WTC11 (cell line): ENCODE results near the gene SUCLG2. TPM values are rescaled to one million over a fixed set of nuclear protein-coding genes. Genes with fewer than 3 reads are reported as not detected.

ENCODE experiments used
- ATAC-seq: fragments of 200-7000 bp; cut with Tn5 transposase; 2 replicates; pipeline ENCODE4 v1.10.0; 2021; ENCODE audit warnings: mild to moderate bottlenecking, moderate library complexity
- CTCF ChIA-PET: fragments of 300-600 bp; sonication (Branson Sonifier 250); formaldehyde crosslinking; loops from one replicate; lab custom pipeline; 2021; ENCODE audit warnings: antibody characterized with exemption; lab: Charles Lee
- POLR2A ChIA-PET: fragments of 350-600 bp; sonication (Branson Sonifier 250); formaldehyde crosslinking; loops from one replicate; lab custom pipeline; 2021; ENCODE audit warnings: antibody characterized with exemption; lab: Charles Lee
- DNase-seq: peaks from one replicate; pipeline ENCODE4 v3.0.0; 2021; ENCODE audit warnings: low spot score
- H3K27ac Mint-ChIP-seq: 2 replicates; pipeline ENCODE4 v1.8.0; 2021; ENCODE audit warnings: mixed read lengths
- H3K27me3 Mint-ChIP-seq: 2 replicates; pipeline ENCODE4 v1.8.0; 2021; ENCODE audit warnings: low read depth, mild to moderate bottlenecking, moderate library complexity, mixed read lengths
- H3K36me3 Mint-ChIP-seq: 2 replicates; pipeline ENCODE4 v1.8.0; 2021; ENCODE audit warnings: mixed read lengths
- H3K4me1 Mint-ChIP-seq: 2 replicates; pipeline ENCODE4 v1.8.0; 2022; ENCODE audit warnings: mixed read lengths
- H3K4me3 Mint-ChIP-seq: 2 replicates; pipeline ENCODE4 v1.8.0; 2021; ENCODE audit warnings: mild to moderate bottlenecking, moderate library complexity, mixed read lengths
- H3K9me3 Mint-ChIP-seq: 2 replicates; pipeline ENCODE4 v1.8.0; 2021; ENCODE audit warnings: mixed read lengths
- ATF1 ChIP-seq: sonication (generic); formaldehyde crosslinking; IDR thresholded peaks from 2 replicates; pipeline ENCODE4 v1.8.1; 2023; ENCODE audit warnings: mild to moderate bottlenecking, moderate library complexity, missing genetic modification reagents
- CREM ChIP-seq: sonication (generic); formaldehyde crosslinking; IDR thresholded peaks from 2 replicates; pipeline ENCODE4 v1.8.1; 2022; ENCODE audit warnings: mild to moderate bottlenecking, missing genetic modification reagents, moderate library complexity
- FOXK1 ChIP-seq: sonication (generic); formaldehyde crosslinking; IDR thresholded peaks from 2 replicates; pipeline ENCODE4 v1.8.0; 2022; ENCODE audit warnings: mild to moderate bottlenecking, moderate library complexity, missing genetic modification reagents
- FOXP1 ChIP-seq: sonication (generic); formaldehyde crosslinking; IDR thresholded peaks from 2 replicates; pipeline ENCODE4 v1.8.0; 2022; ENCODE audit warnings: missing genetic modification reagents, mild to moderate bottlenecking, moderate library complexity, borderline replicate concordance
- GABPB1 ChIP-seq: sonication (generic); formaldehyde crosslinking; IDR thresholded peaks from 2 replicates; pipeline ENCODE4 v1.8.1; 2023; ENCODE audit warnings: mild to moderate bottlenecking, missing genetic modification reagents
- GTF2I ChIP-seq: fragments of 250-450 bp; sonication (Bioruptor Pico); conservative IDR thresholded peaks from 2 replicates; pipeline ENCODE4 v1.4.0; 2021; ENCODE audit warnings: mild to moderate bottlenecking
- HMGA2 ChIP-seq: fragments of 250-450 bp; sonication (Bioruptor Pico); IDR thresholded peaks from 2 replicates; pipeline ENCODE4 v1.4.0; 2021; ENCODE audit warnings: mild to moderate bottlenecking, moderate library complexity
- JAZF1 ChIP-seq: fragments of 250-450 bp; sonication (Bioruptor Pico); IDR thresholded peaks from 2 replicates; pipeline ENCODE4 v1.9.0; 2021; ENCODE audit warnings: moderate library complexity, mild to moderate bottlenecking, inconsistent platforms
- MXD4 ChIP-seq: fragments of 250-450 bp; sonication (Bioruptor Pico); IDR thresholded peaks from 2 replicates; pipeline ENCODE4 v1.8.0; 2021; ENCODE audit warnings: mild to moderate bottlenecking, moderate library complexity, borderline replicate concordance
- NR3C1 ChIP-seq: sonication (generic); formaldehyde crosslinking; conservative IDR thresholded peaks from 2 replicates; pipeline ENCODE4 v1.8.1; 2023; ENCODE audit warnings: low read depth, mild to moderate bottlenecking, missing genetic modification reagents
- RORB ChIP-seq: fragments of 250-450 bp; sonication (Bioruptor Pico); IDR thresholded peaks from 2 replicates; pipeline ENCODE4 v1.9.0; 2021; ENCODE audit warnings: mild to moderate bottlenecking
- TCF7 ChIP-seq: sonication (generic); formaldehyde crosslinking; IDR thresholded peaks from 2 replicates; pipeline ENCODE4 v1.8.0; 2022; ENCODE audit warnings: mild to moderate bottlenecking, low read depth, missing genetic modification reagents, moderate library complexity
- ZBTB21 ChIP-seq: sonication (generic); formaldehyde crosslinking; IDR thresholded peaks from 2 replicates; pipeline ENCODE4 v1.8.1; 2023; ENCODE audit warnings: mild to moderate bottlenecking, missing genetic modification reagents, borderline replicate concordance
- ZNF138 ChIP-seq: sonication (generic); formaldehyde crosslinking; conservative IDR thresholded peaks from 2 replicates; pipeline ENCODE4 v1.8.1; 2022; ENCODE audit warnings: mild to moderate bottlenecking, moderate library complexity, missing genetic modification reagents
- ZNF232 ChIP-seq: sonication (generic); formaldehyde crosslinking; IDR thresholded peaks from 2 replicates; pipeline ENCODE4 v1.8.0; 2022; ENCODE audit warnings: mild to moderate bottlenecking, missing genetic modification reagents
- ZNF396 ChIP-seq: fragments of 250-450 bp; sonication (Bioruptor Pico); IDR thresholded peaks from 2 replicates; pipeline ENCODE4 v1.8.0; 2021; ENCODE audit warnings: mild to moderate bottlenecking, moderate library complexity, borderline replicate concordance
- ZNF423 ChIP-seq: fragments of 250-450 bp; sonication (Bioruptor Pico); IDR thresholded peaks from 2 replicates; pipeline ENCODE4 v2.1.2; 2022; ENCODE audit warnings: mild to moderate bottlenecking, moderate library complexity
- ZNF671 ChIP-seq: fragments of 250-450 bp; sonication (Bioruptor Pico); IDR thresholded peaks from 2 replicates; pipeline ENCODE4 v1.8.0; 2021; ENCODE audit warnings: mild to moderate bottlenecking
- total RNA-seq: library from RNA; stranded (reverse); gene quantifications from 3 replicates; pipeline ENCODE4 v1.2.3, GENCODE V29; 2021
- TF ChIP-seq, protein P1 (sequence below): sonication (generic); formaldehyde crosslinking; IDR thresholded peaks from 2 replicates; pipeline ENCODE4 v1.8.0; 2023; ENCODE audit warnings: missing genetic modification reagents, mild to moderate bottlenecking, borderline replicate concordance
- TF ChIP-seq, protein P2 (sequence below): fragments of 250-450 bp; sonication (Bioruptor Pico); IDR thresholded peaks from 2 replicates; pipeline ENCODE4 v1.8.0; 2021; ENCODE audit warnings: mild to moderate bottlenecking
- TF ChIP-seq, protein P3 (sequence below): sonication (generic); formaldehyde crosslinking; conservative IDR thresholded peaks from 2 replicates; pipeline ENCODE4 v1.8.1; 2023; ENCODE audit warnings: mild to moderate bottlenecking, low read depth, missing genetic modification reagents, moderate library complexity
- TF ChIP-seq, protein P4 (sequence below): sonication (generic); formaldehyde crosslinking; IDR thresholded peaks from 2 replicates; pipeline ENCODE4 v1.8.1; 2022; ENCODE audit warnings: low read depth, mild to moderate bottlenecking, moderate library complexity, missing genetic modification reagents, borderline replicate concordance
- TF ChIP-seq, protein P5 (sequence below): fragments of 200-600 bp; IDR thresholded peaks from 2 replicates; pipeline ENCODE4 v1.8.0; 2022; ENCODE audit warnings: antibody characterized with exemption

The SUCLG2 gene
- total RNA-seq, 1 experiment from 2014 or later = 39.7 TPM

DNA sequence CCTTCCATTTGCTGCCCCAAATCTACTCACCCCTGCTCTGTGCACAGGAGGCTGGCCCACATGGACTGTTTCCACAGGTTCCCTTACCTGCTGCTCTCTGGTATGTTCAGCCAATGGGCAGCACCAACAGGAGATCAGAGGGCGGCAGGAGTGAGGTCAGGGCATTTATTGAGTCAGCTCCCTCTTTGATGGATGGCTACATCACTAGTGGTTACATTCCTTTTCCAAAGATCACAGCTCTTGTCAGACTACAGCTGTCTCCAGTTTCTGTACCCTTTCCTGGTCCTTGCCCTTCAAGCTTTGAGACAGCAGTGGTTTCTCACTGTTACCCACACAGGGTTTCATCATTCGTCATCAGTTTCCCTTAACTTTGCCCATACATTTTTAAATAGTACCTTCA lies 325.1 kb downstream of the SUCLG2 start:
- Mint-ChIP-seq H3K27me3 (no peaks in the 10 kb centered on the region), H3K27ac (no peak overlapping the region), H3K4me1 (no peaks in the 10 kb centered on the region), H3K9me3 (no peaks in the 10 kb centered on the region), H3K4me3 (no peak overlapping the region), H3K36me3 (no peaks in the 10 kb centered on the region)
- ATAC-seq = no peak
- DNase-seq = no peak
- ChIA-PET CTCF (interaction anchor here (1.8 kb wide), 1 partner anchor 215 kb away, joined by 6 read pairs; no protein-coding TSS in a partner anchor), POLR2A (no interaction called here)
- TF ChIP-seq ZNF423 = no peak
- TF ChIP-seq, protein P1, sequence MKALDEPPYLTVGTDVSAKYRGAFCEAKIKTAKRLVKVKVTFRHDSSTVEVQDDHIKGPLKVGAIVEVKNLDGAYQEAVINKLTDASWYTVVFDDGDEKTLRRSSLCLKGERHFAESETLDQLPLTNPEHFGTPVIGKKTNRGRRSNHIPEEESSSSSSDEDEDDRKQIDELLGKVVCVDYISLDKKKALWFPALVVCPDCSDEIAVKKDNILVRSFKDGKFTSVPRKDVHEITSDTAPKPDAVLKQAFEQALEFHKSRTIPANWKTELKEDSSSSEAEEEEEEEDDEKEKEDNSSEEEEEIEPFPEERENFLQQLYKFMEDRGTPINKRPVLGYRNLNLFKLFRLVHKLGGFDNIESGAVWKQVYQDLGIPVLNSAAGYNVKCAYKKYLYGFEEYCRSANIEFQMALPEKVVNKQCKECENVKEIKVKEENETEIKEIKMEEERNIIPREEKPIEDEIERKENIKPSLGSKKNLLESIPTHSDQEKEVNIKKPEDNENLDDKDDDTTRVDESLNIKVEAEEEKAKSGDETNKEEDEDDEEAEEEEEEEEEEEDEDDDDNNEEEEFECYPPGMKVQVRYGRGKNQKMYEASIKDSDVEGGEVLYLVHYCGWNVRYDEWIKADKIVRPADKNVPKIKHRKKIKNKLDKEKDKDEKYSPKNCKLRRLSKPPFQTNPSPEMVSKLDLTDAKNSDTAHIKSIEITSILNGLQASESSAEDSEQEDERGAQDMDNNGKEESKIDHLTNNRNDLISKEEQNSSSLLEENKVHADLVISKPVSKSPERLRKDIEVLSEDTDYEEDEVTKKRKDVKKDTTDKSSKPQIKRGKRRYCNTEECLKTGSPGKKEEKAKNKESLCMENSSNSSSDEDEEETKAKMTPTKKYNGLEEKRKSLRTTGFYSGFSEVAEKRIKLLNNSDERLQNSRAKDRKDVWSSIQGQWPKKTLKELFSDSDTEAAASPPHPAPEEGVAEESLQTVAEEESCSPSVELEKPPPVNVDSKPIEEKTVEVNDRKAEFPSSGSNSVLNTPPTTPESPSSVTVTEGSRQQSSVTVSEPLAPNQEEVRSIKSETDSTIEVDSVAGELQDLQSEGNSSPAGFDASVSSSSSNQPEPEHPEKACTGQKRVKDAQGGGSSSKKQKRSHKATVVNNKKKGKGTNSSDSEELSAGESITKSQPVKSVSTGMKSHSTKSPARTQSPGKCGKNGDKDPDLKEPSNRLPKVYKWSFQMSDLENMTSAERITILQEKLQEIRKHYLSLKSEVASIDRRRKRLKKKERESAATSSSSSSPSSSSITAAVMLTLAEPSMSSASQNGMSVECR (CRISPR knock-in tag) = no peak
- no peak for TF ChIP-seq ZBTB21
- no peak for TF ChIP-seq RORB (CRISPR knock-in tag)
- no peak for TF ChIP-seq JAZF1 (CRISPR knock-in tag)
- TF ChIP-seq ZNF396 (CRISPR knock-in tag) = no peak
- TF ChIP-seq GTF2I (CRISPR knock-in tag) = no peak
- TF ChIP-seq GABPB1 = no peak
- no peak for TF ChIP-seq NR3C1 (CRISPR knock-in tag)
- TF ChIP-seq FOXK1 (CRISPR knock-in tag) = no peak
- no peak for TF ChIP-seq CREM (CRISPR knock-in tag)

DNA sequence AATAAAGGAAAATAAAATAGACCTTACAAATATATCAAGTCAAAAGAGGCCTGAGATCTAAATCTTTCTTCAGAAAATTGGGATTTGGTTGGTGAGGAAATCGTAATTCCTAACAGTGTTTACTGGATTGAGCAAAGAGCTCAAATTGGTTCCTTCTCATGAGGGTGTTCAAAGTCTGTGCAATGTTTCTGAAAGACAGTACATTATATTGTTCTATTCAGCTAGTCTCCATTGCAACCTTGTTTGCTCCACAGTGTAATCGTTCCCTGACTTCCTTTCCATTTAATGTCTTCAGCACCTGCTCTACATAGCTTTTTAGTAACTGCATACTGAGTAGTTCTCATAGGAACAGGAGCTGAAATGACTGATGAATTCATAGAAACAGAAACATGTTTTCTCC lies 326.8 kb downstream of the SUCLG2 start:
- H3K4me3 Mint-ChIP-seq = no peak overlapping the region
- H3K27ac Mint-ChIP-seq = no peak overlapping the region
- no peak for TF ChIP-seq ZNF232 (CRISPR knock-in tag)
- TF ChIP-seq, protein P2, sequence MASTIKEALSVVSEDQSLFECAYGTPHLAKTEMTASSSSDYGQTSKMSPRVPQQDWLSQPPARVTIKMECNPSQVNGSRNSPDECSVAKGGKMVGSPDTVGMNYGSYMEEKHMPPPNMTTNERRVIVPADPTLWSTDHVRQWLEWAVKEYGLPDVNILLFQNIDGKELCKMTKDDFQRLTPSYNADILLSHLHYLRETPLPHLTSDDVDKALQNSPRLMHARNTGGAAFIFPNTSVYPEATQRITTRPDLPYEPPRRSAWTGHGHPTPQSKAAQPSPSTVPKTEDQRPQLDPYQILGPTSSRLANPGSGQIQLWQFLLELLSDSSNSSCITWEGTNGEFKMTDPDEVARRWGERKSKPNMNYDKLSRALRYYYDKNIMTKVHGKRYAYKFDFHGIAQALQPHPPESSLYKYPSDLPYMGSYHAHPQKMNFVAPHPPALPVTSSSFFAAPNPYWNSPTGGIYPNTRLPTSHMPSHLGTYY (CRISPR knock-in tag) = no peak
- no peak for TF ChIP-seq HMGA2 (CRISPR knock-in tag)
- TF ChIP-seq NR3C1 (CRISPR knock-in tag) = no peak
- POLR2A ChIA-PET = no interaction called here
- H3K4me1 Mint-ChIP-seq = no peaks in the 10 kb centered on the region
- H3K9me3 Mint-ChIP-seq = no peaks in the 10 kb centered on the region
- CTCF ChIA-PET = no interaction called here
- H3K36me3 Mint-ChIP-seq = no peaks in the 10 kb centered on the region
- ATAC-seq = no peak
- DNase-seq = no peak
- H3K27me3 Mint-ChIP-seq = no peaks in the 10 kb centered on the region

DNA sequence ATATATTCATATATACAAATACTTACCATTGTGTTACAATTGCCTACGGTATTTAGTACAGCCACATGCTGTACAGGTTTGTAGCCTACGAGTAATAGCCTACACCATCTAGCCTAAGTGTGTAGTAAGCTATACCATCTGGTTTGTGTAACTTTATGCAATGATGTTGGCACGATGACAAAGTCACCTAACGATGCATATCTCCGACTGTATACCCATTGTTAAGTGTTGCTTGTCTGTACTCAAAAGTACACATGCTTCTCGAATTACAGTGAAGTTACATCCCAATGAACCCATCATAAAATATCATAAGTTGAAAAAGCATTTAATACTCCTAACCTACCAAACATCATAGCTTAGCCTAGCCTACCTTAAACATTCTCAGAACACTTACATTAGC lies 329.2 kb downstream of the SUCLG2 start:
- ATAC-seq (no peak), DNase-seq (no peak)
- no peaks in the 10 kb centered on the region; the same call in 1 of the 2 replicates for H3K9me3 Mint-ChIP-seq
- no peaks in the 10 kb centered on the region for H3K27me3 Mint-ChIP-seq
- no peaks in the 10 kb centered on the region for H3K36me3 Mint-ChIP-seq
- no peak overlapping the region for H3K27ac Mint-ChIP-seq
- CTCF ChIA-PET = no interaction called here
- H3K4me1 Mint-ChIP-seq = no peaks in the 10 kb centered on the region
- no peak overlapping the region for H3K4me3 Mint-ChIP-seq
- POLR2A ChIA-PET = no interaction called here
- TF ChIP-seq FOXP1 (CRISPR knock-in tag) = no peak
- TF ChIP-seq, protein P3, sequence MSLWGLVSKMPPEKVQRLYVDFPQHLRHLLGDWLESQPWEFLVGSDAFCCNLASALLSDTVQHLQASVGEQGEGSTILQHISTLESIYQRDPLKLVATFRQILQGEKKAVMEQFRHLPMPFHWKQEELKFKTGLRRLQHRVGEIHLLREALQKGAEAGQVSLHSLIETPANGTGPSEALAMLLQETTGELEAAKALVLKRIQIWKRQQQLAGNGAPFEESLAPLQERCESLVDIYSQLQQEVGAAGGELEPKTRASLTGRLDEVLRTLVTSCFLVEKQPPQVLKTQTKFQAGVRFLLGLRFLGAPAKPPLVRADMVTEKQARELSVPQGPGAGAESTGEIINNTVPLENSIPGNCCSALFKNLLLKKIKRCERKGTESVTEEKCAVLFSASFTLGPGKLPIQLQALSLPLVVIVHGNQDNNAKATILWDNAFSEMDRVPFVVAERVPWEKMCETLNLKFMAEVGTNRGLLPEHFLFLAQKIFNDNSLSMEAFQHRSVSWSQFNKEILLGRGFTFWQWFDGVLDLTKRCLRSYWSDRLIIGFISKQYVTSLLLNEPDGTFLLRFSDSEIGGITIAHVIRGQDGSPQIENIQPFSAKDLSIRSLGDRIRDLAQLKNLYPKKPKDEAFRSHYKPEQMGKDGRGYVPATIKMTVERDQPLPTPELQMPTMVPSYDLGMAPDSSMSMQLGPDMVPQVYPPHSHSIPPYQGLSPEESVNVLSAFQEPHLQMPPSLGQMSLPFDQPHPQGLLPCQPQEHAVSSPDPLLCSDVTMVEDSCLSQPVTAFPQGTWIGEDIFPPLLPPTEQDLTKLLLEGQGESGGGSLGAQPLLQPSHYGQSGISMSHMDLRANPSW (CRISPR knock-in tag) = no peak
- TF ChIP-seq, protein P4, sequence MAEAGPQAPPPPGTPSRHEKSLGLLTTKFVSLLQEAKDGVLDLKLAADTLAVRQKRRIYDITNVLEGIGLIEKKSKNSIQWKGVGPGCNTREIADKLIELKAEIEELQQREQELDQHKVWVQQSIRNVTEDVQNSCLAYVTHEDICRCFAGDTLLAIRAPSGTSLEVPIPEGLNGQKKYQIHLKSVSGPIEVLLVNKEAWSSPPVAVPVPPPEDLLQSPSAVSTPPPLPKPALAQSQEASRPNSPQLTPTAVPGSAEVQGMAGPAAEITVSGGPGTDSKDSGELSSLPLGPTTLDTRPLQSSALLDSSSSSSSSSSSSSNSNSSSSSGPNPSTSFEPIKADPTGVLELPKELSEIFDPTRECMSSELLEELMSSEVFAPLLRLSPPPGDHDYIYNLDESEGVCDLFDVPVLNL = no peak
- no peak for TF ChIP-seq RORB (CRISPR knock-in tag)
- TF ChIP-seq, protein P5, sequence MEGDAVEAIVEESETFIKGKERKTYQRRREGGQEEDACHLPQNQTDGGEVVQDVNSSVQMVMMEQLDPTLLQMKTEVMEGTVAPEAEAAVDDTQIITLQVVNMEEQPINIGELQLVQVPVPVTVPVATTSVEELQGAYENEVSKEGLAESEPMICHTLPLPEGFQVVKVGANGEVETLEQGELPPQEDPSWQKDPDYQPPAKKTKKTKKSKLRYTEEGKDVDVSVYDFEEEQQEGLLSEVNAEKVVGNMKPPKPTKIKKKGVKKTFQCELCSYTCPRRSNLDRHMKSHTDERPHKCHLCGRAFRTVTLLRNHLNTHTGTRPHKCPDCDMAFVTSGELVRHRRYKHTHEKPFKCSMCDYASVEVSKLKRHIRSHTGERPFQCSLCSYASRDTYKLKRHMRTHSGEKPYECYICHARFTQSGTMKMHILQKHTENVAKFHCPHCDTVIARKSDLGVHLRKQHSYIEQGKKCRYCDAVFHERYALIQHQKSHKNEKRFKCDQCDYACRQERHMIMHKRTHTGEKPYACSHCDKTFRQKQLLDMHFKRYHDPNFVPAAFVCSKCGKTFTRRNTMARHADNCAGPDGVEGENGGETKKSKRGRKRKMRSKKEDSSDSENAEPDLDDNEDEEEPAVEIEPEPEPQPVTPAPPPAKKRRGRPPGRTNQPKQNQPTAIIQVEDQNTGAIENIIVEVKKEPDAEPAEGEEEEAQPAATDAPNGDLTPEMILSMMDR = no peak
- no peak for TF ChIP-seq ATF1 (CRISPR knock-in tag)
- TF ChIP-seq HMGA2 (CRISPR knock-in tag) = no peak
- no peak for TF ChIP-seq MXD4
- no peak for TF ChIP-seq ZNF423
- no peak for TF ChIP-seq ZNF138 (CRISPR knock-in tag)
- no peak for TF ChIP-seq ZNF671 (CRISPR knock-in tag)
- TF ChIP-seq TCF7 = no peak
